ENCODE measurements around the gene GRAMD1A. TPM values are rescaled to one million over a fixed set of nuclear protein-coding genes. Genes with fewer than 3 reads are reported as not detected.

The GRAMD1A gene
- total RNA-seq, 4 donors from 2014 or later = 27.8 to 55.3 (median 52.1) TPM

GRCh38 chr19:35041548-35042055, 41.5 kb downstream of the GRAMD1A start, which contains the start of gene HPN:
HPN (plus strand) TSS chr19:35041721; CDS start chr19:35042507, 786 bp downstream.
- H3K27ac ChIP-seq (replicated peaks in 1 of 4) = peak within 1 kb of the TSS; percentile 56 to 73 (median 70)
- DNase-seq (ENCODE audit: extremely low spot score) = no peak
- peaks cover 0 to 5% (median 0%) of the 10 kb centered on the region in 4 donors for H3K36me3 ChIP-seq
- TF ChIP-seq, protein P1, sequence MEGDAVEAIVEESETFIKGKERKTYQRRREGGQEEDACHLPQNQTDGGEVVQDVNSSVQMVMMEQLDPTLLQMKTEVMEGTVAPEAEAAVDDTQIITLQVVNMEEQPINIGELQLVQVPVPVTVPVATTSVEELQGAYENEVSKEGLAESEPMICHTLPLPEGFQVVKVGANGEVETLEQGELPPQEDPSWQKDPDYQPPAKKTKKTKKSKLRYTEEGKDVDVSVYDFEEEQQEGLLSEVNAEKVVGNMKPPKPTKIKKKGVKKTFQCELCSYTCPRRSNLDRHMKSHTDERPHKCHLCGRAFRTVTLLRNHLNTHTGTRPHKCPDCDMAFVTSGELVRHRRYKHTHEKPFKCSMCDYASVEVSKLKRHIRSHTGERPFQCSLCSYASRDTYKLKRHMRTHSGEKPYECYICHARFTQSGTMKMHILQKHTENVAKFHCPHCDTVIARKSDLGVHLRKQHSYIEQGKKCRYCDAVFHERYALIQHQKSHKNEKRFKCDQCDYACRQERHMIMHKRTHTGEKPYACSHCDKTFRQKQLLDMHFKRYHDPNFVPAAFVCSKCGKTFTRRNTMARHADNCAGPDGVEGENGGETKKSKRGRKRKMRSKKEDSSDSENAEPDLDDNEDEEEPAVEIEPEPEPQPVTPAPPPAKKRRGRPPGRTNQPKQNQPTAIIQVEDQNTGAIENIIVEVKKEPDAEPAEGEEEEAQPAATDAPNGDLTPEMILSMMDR (IDR thresholded peaks at IDR 0.05) = no peak
- TF ChIP-seq EP300 (IDR thresholded peaks at IDR 0.05) (no peak), POLR2A (IDR thresholded peaks at IDR 0.05; ENCODE audit: low read depth) (no peak), POLR2AphosphoS5 (IDR thresholded peaks at IDR 0.05) (no peak)
- peak within 1 kb of the TSS; percentile 13 to 39 (median 26) for H3K4me3 ChIP-seq
- intact Hi-C loops (cut with DNase I) = no loop called here
- peaks cover 0 to 27% (median 7%) of the 10 kb centered on the region in 4 donors for H3K27me3 ChIP-seq
- WGBS = 60% methylated on average over 7 of the region's 19 CpGs
- H3K4me1 ChIP-seq = peaks cover 30 to 67% (median 56%) of the 10 kb centered on the region in 4 donors
- no peaks in the 10 kb centered on the region for H3K9me3 ChIP-seq

DNA sequence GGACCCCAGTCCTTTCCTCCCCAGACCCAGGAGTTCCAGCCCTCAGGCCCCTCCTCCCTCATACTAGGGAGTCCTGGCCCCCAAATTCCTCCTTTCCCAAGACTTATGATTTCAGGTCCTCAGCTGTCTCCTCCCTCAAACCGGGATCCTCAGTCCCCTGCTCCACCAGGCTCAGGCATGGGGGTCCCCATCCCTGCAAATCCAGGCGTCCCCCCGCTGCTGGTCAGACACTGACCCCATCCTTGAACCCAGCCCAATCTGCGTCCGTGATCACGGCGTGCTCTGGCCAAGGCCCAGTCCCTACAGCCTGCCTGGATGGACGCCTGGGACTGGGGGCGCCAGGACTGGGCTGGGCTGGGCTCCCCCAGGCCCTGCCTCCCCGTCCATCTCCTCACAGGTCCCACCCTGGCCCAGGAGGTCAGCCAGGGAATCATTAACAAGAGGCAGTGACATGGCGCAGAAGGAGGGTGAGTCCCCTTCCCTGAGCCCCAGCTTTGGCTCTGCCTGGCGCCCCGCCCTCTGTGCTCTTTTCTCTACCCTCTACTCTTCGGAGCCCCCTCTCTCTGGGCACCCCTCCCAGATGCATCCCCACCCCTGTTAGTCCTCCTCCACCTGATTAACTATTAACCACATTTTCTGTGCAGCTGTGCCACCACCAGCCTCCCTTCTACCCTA, 42.1 kb downstream of the GRAMD1A start:
- no peak for TF ChIP-seq POLR2AphosphoS5 (IDR thresholded peaks at IDR 0.05)
- no peak for TF ChIP-seq EP300 (IDR thresholded peaks at IDR 0.05)
- TF ChIP-seq, protein P1 (IDR thresholded peaks at IDR 0.05) = no peak
- no peak for TF ChIP-seq POLR2A (IDR thresholded peaks at IDR 0.05; ENCODE audit: low read depth)
- no peak overlapping the region for H3K4me3 ChIP-seq
- H3K9me3 ChIP-seq = no peaks in the 10 kb centered on the region
- H3K27me3 ChIP-seq = peaks cover 0 to 27% (median 7%) of the 10 kb centered on the region in 4 donors
- DNase-seq (ENCODE audit: extremely low spot score) = no peak
- intact Hi-C loops (cut with DNase I) = no loop called here
- H3K4me1 ChIP-seq = peaks cover 30 to 66% (median 55%) of the 10 kb centered on the region in 4 donors
- 76% methylated on average over 14 of the region's 14 CpGs for WGBS
- peak overlapping the region in 3 of 4 donors; percentile 56 to 73 (median 70) for H3K27ac ChIP-seq (replicated peaks in 1 of 4)
- no peaks in the 10 kb centered on the region for H3K36me3 ChIP-seq

DNA sequence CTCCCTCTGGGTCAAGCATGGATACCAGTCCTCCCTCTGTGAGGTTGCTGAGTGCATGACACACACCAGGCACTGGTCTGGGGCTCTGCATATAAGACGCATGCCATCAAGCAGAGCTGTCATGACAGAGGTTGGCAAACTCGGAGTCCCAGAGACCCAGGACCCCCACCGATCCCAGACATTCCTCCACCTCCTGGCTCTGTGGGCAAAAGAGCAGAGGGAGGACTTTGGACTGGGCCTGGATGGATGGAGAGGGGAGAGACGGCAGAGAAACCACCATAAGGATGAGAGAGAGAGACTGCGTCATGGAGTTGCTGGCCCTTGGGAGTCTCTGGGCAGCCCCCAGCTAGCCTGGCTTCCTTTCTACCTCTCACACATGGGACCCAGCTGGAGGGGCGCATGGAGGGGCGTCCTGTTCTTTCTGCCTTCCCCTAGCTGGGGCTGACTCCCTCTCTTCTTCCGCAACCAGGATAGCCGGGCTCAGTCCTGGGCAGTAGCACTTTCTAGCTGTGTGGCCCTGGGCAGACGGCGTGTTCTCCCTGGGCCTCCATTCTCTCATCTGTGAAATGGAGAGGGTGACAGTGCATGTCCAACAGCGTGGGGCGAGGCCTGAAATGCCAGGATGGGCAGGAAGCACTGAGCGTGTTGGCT, 43.0 kb downstream of the GRAMD1A start:
- TF ChIP-seq, protein P1 (IDR thresholded peaks at IDR 0.05) = no peak
- TF ChIP-seq EP300 (IDR thresholded peaks at IDR 0.05) = no peak
- no peak for TF ChIP-seq POLR2AphosphoS5 (IDR thresholded peaks at IDR 0.05)
- no peak for TF ChIP-seq POLR2A (IDR thresholded peaks at IDR 0.05; ENCODE audit: low read depth)
- Histone ChIP-seq H3K36me3 (no peaks in the 10 kb centered on the region), H3K4me3 (no peak overlapping the region), H3K27ac (replicated peaks in 1 of 4) (no peak overlapping the region), H3K27me3 (peaks cover 0 to 27% (median 7%) of the 10 kb centered on the region in 4 donors), H3K4me1 (peaks cover 24 to 57% (median 48%) of the 10 kb centered on the region in 4 donors), H3K9me3 (no peaks in the 10 kb centered on the region)
- intact Hi-C loops (cut with DNase I) = no loop called here
- 77% methylated on average over 9 of the region's 14 CpGs for WGBS
- no peak for DNase-seq (ENCODE audit: extremely low spot score)

DNA sequence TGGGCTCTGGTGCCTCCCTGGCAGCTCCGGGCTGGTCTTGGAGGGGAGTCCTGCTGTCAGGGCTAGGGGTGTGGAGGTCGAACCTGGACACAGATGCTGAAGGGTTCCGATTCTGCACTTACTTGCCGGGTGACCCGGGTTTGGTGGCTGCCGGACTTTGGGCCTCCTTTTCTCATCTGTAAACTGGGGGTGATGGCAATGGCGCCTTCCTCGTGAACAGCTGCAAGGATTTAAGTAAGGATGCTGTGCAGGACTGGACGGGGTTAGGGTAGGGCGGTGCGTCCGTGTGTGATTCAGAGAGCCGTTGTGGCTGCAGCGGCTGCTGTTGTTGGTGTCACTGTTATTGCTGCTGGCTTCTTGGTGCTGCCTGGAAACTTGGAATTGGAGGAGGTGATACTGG, 43.8 kb downstream of the GRAMD1A start:
- Histone ChIP-seq H3K27me3 (peaks cover 0 to 27% (median 7%) of the 10 kb centered on the region in 4 donors), H3K4me1 (peaks cover 28 to 49% (median 40%) of the 10 kb centered on the region in 4 donors), H3K4me3 (no peak overlapping the region), H3K36me3 (no peaks in the 10 kb centered on the region), H3K9me3 (no peaks in the 10 kb centered on the region), H3K27ac (replicated peaks in 1 of 4) (no peak overlapping the region)
- whole genome bisulfite sequencing = 79% methylated on average over 14 of the region's 14 CpGs
- no peak for TF ChIP-seq EP300 (IDR thresholded peaks at IDR 0.05)
- TF ChIP-seq POLR2A (IDR thresholded peaks at IDR 0.05; ENCODE audit: low read depth) = no peak
- no peak for TF ChIP-seq POLR2AphosphoS5 (IDR thresholded peaks at IDR 0.05)
- TF ChIP-seq, protein P1 (IDR thresholded peaks at IDR 0.05) = no peak
- intact Hi-C loops (cut with DNase I) = no loop called here
- no peak for DNase-seq (ENCODE audit: extremely low spot score)
